GM19324 (cell line): ENCODE results near the gene SELP.

ENCODE experiments used
- ATAC-seq: cut with Tn5 transposase; IDR thresholded peaks from one replicate; pipeline ENCODE4 v1.9.1; 2021; ENCODE audit warnings: mild to moderate bottlenecking, moderate library complexity; ENCODE audit not compliant: unreplicated experiment, low FRiP score

Gene SELP

DNA sequence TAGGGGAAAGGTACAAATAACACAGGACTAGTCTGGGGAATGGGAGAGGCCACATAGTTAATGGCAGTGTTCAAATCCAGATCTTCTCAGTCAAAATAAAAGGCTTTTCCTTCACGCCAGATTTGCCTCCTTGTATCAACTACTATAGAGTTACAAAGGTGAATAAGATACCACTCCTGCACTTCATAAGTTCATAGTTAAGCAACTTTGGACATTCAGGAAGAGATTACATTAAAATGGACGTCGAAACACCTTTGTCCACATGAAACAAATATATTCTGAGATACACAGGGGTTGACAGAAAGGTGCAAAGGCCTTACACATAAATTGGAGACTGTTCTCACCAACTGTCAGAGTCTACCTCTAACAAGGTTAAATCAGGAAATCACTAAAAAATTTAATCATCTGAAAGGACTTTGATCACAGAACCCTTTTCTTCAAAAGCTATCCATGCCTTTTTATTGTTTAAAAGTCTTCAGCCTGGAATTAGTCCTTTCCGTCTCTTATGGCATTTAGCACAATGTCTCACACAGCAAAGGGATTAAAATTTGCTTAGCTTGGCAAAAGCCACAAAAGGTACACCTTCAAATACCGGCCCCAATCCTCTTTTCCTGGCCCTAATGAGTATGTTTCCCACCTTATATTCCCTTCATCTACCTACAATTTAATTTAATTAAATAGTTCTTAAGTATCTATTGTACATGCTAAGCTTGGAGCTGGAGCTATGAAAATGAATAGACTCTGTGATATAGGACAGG is 51.8 kb downstream of the SELP start:
- no peak for ATAC-seq

DNA sequence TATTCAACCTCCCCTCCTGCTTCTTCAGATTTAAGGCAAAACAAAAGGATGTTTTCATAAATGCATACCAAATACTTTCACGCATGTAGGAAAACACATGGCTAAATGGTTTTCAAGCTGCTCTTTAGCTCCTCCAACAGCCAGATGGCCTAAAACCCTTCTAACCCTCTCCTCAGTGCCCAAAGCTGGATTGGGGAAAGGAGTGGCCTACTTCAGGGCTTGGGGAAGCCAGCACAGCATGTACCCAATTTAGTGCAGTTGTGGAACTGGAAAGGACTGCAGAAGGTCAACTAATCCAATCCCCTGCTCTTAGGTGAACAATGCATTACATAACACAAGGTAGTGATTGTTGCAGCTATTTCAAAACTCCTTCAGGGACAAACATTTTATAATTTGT is 53.0 kb downstream of the SELP start:
- ATAC-seq, result no peak

DNA sequence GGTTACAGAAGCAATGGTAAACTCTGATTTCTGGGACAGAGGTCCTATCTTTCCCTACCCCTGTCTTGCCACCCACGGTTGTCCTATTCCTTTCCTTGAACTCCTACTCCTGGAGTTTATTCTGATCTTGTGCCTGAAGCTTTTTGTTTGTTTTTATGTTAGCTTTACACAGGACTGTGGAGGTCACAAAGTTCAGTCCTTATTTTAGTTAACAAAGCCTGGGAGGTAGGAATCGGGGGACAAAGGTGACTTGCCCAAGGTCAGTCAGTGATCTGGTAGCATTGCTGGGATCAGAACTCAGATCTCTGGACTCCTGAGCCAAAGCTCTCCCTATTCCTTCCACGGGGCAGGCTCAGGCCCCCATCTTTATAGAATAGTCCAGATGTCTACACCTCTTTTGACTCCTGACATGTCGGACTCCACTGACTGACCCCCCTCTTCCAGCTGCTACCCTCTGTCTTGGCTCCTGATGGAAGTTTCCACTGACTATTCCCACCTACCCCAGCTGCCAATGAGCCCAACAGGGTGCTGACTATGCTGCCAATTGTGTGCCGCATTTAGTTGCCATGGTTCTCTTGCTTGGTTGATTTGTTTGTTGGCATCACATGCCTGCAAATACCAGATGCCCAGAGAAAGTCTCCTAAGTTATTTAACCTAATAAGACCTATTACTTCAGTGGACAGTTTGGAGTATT is 53.5 kb downstream of the SELP start:
- ATAC-seq, result no peak

DNA sequence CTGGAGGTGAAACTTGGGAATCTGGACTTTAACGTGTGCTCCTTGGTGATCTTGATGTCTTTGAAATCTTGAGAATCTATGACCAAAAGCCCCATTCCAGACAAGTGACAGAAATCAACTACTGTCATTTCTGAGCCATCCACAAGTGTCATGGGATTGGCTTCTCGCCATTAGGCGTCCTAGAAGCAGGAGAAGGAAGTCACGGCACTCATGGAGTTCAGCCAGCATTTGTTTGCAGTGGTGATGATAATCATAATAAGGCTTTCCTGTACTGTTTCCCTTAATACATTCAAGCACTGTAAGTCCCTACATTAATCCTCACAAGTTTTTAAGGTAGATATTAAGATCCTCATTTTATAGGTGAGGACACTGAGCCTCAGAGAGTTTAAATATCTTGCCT is 55.6 kb downstream of the SELP start:
- no peak for ATAC-seq

DNA sequence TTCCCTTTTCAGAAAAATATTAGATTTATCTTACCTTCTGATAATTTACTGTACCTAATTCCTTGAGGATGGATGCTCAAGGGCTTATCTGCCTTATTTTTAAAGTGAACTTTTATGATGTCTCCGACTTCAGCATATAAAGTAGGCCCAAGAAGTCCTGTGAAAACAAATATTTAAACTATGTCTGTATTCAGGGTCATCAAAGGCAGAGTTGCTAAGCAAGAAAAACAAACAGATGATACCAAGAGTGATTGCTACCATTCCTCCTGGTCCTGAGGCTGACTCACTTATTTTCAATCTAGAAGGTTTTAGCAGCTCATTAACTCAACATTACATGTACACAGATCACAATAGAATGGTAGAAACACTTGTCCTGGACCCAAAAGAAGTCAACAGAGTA is 57.7 kb downstream of the SELP start:
- no peak for ATAC-seq

DNA sequence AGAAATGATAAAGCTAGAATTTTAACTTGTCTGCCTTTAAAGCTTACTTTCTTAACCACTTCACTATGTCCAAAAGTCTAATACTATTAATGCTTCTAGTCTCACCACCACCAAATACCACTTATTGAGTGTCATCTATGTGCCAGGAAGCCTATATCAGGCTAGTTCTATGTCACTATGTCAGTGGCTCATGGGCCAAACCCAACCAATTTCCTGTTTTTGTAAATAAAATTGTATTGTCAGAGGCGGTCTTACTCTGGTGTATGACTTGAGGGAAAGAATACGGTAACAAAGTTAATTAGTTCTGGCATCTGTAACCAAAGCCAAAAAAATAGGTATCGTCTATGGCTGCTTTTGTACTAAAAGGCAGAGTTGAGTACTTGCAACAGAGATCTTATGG is 58.5 kb downstream of the SELP start:
- ATAC-seq, result no peak

DNA sequence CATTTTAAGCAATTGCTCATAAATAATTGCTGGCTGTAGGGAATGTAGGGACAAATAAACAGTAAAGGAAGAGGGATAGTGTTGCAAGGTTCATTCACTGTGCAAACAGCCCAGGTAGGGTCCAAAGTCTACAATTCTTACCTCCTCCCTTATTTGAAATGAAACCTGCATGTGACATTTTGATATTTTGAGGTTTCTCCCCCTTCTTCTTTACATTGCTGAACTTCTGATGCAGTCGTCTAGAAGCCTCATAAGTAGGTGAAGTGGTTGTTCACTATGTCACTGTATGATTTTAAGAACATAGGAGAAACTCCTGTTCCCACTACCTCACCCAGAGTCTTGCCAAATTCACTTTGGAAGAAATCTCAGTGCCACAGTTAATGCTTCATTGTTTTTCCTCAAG is 59.8 kb downstream of the SELP start:
- ATAC-seq, result no peak

DNA sequence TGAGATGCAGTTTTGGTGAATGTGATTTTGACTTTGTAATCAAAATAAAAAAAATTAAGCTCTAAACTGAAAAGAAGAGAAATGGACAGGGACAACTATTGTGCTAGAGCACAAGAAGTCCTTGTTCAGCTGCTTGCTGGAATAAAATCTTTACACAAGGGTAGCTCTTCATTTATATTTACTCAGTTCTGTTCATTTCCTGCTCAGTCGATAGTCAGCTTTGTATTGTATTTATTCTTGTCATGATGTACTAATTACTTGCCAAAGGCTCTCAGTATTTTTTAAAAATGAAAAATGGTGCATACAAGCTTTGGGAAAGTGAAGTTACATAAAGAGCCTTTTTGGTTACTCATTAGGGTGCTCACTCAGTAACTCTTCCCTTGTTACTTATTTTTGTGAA is 61.4 kb downstream of the SELP start:
- no peak for ATAC-seq

DNA sequence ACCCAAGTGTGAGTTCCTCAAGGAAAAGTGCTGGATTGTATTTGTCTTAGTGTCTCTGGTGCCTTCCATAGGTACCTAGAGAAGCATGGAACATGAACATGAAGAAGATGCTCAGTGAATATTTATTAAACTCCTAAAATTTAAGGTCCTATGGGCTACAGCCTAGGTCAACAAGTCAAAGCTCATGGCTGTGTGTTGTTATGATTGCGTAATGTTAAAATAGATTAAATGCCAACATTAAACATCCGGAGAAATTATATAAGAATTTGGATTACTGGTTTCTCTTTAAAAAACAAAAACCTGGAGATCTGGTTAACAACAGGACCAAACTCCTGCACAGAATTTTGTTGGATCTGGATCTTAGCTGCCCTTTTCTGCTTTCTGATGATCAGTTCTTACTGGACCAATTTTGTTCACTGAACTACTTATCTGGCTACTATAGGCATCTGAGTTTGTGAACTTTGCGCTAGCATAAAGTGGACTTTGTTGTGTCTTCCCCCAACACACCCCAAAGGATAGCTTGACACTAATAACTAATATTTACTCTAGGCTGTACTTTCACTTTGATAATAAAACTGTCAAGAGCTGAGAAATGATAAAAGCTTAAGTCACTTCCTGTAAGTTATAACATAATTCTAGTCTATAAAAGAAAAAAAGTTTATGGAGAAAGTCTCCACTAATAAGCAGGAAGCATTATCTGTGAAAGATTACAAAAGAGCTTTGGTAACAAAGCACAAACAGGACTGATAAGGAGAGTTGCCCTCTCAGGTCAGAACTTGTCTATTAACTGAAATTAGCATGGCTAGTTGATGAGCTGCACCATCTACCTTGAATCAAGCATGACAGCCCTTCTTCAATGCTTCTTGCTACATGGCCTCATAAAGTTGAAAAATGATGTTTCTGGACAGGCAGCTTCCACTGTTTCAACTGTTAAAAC is 64.3 kb downstream of the SELP start:
- ATAC-seq, result no peak

DNA sequence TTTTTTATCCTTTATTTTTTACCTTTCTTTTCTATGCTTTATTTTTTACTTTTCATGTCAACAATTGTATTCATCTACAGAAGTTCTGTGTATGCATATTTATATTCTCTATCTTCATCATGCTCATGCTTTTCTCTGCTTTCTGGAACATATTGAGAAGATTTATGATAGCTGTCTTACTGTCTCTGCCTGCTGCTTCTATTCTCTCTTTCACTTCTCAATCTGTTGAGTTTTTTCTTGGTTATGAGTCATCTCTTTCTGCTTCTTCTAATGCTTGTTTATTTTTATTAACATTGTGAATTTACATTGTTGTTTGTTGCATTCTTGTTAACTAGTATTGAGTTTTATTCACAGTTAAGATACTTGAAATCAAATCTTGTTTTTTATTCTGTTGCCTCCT is 66.3 kb downstream of the SELP start:
- ATAC-seq, result no peak

DNA sequence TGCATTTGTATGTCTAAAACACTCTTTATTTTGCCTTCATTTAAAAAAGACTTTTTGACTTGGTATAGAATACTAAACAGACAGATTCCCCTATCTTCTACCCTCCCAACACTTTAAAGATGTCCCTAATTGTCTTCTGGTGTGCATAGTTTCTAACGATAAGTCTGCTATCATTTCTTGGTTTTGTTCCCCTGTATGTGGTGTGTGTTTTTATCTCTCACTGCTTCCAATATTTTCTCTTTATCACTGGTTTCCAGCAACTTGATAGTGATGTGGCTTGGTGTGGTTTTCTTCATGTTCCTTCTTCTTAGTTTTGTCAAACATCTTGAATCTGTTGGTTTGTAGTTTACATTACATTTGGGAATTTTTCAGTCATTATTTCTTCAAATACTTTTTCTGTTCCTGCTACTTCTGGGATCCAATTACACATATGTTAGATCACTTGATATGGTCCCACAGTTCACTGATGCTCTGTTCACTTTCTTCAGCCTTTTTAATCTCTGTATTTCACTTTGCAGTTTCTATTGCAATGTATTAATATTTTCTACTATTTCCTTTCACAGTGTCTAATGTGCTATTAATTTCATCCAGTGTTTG is 66.8 kb downstream of the SELP start:
- ATAC-seq, result no peak

DNA sequence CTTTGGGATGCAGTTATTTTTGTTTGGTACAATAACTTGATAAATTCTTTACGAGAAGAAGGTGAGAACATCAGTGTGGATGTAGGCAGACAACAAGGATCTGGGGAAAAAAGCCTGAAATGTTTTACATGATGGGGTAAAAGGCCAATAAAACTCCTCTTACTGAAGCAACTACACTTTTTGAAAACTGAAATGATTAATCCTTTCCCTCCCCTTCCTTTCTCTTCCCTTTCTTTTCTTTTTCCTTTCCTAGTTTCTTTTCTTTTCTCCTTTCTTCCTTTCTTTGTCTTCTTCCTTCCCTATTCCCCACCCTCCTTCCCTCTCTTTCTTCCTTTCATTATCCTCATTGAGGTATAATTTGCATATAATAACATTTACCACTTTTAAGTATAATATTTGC is 68.2 kb downstream of the SELP start:
- no peak for ATAC-seq

DNA sequence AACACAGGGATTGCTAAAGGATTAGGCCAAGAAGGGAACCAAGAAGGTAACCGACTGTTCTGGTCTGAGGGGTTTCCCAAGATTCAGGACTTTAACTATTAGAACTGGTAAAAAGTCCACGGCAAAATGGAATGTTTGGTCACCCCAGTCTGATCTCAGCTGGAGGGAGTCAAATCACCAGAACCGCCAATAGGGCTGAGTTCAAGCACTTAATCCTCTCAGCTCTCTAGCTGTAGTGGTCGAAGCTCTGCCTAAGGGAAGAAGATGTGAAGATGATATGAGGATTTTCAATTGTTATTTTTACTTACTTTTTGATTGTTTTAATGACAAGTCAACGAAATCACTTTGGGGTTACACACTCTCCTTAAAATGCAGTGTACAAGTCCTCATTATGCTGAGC is 72.8 kb downstream of the SELP start:
- no peak for ATAC-seq

DNA sequence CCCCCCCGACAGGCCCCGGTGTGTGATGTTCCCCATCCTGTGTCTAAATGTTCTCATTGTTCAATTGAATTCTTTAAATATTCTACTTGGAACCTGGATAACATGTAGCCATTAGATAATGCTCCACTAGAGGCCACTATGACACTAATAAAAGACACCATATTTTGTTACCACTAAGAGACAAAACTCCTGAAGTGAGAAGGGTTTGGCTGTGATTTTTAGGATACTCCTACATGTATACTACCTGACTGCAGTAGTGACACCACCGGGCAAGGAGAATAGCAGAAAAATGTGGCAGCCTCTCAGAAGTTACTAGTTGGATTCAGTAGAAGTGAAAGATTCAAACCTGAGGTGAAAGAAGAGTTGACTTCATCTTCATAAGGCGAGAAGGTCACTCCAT is 79.6 kb downstream of the SELP start:
- no peak for ATAC-seq

DNA sequence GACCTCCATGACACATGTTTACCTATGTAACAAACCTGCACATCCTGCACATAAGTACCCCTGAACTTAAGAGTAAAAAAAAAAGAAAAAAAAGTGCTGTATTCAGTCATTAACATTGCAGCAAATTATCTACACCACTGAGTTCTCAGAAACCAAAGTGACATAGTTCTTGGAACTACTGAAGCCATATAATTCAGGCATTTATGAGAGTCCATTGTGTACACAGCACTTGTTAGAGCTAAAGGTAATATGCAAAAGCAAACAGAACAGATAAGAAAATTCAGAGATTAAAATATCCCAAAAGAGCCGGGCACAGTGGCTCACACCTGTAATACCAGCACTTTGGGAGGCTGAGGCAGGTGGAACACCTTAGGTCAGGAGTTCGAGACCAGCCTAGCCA is 81.6 kb downstream of the SELP start:
- no peak for ATAC-seq

DNA sequence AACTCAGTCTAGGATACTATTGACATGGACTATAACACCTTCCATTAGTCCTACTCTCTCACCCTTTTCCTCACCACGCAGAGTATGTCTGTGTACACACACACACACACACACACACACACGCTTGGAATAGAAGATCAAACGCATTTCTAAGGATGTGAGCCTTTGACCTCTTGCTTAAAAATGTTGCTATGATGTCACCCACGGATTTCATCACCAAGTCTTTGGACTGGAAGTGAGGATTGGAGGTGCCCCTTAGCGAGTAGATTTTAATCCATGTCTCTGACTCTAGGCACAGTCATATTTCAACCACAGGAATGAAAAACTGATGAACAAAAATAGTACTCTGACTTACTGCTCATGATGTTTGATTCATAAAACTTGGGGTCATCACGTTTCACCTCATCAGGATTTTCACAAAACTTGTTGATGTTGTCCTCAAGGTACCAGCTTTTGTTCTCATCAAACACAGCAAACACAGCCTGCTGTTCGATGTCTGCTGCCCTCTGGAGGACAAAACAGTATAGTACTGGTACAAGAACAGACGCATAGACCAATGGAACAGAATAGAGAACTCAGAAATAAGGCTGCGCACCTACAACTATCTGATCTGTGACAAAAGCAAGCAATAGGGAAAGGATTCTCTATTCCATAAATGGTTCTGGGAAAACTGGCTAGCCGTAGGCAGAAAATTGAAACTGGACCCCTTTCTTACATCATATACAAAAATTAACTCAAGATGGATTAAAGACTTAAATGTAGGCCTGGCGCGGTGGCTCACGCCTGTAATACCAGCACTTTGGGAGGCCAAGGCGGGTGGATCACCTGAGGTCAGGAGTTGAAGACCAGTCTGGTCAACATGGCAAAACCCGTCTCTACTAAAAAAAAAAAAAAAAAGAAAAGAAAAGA is 83.6 kb downstream of the SELP start:
- peak; percentile 64 for ATAC-seq

DNA sequence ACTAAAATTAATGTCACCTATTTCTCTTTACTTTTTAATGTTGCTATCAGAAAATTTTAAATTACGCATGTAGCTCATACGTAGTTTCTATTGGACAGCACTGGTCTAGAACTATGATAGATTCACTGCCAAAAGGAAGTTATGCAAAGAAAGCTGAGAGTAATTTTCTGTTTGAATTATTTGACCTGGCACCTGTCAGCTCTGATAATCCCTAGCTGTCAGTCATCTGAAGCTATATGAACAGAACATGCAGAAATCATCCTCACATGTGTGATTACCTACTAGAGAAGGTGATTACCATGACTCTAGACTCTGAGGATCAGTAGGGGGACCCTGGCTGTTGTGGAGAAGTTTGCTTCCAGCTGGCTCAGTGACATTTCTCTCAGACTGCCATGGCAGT is 84.5 kb downstream of the SELP start:
- no peak for ATAC-seq

DNA sequence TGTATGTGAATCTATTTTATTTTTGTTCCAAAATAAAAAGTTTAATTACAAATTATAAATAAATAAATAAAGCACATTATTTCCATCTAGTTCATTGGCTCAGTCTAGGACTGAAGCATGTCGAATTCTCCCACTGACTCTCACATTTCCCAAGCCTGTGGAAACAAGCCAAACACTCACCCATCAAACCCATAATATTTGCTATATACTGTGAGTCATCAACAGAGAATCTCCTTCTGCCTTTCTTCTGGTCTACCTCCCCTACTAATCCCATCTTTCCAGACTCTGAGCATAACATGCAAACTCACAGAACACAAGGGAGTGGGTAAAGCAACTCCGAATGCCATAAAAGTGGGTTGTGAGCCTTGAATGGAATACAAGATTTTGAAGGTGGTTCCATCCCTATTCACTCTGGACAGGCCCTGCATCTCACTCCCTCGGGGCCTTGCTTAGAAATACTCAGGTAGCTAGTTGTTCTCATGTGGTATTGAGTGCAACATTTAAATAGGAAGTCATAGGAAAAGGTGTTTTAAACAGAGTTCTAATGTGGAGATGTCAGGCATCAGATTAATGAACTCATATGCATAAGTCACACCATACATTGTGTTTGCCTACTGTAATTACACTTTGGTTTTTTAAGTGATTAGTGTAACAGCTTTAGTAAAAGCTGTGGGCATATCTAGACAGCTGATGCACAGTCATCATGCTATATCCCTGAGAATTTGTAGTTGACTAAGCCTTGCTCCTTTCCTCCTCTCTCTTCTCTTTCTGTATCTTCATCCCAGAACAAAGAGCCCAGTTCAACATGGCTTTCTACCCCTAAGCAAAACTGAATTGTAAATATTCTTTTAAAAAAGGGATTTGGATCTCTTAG is 90.7 kb downstream of the SELP start:
- no peak for ATAC-seq
